HTERT RPE-1 (cell line): ENCODE data around the gene CCL15.
"Not testable (repeated sequence)": the region's sequence is repeated elsewhere in the genome, so short reads cannot be mapped to it uniquely, and the experiment has no call there.

Experiments used
- in situ Hi-C: fragments of 300-500 bp; cut with MboI; formaldehyde crosslinking; loops from 4 replicates; pipeline ENCODE4 v1.14.3; 2020; ENCODE audit warnings: low sequenced_read_pairs

Gene CCL15

GRCh38 chr17:35995346-35995745 is 6.0 kb downstream of the CCL15 start:
- in situ Hi-C loops, result not testable (repeated sequence)

GRCh38 chr17:35991075-35991474 is 10.3 kb downstream of the CCL15 start:
- in situ Hi-C loops, result no loop called here

GRCh38 chr17:35988164-35988563 is 13.2 kb downstream of the CCL15 start:
- in situ Hi-C loops, result no loop called here

GRCh38 chr17:35986643-35987042 is 14.7 kb downstream of the CCL15 start, which contains the start of gene CCL14:
Gene CCL14, minus strand, starts transcription at chr17:35986729. Its CDS starts 80 bp downstream, at chr17:35986649.
- in situ Hi-C loops, result no loop called here

GRCh38 chr17:35984140-35984539 is 17.2 kb downstream of the CCL15 start:
- in situ Hi-C loops, result no loop called here

- in situ Hi-C loops, result no loop called here
These were observed 18.8 kb downstream of the CCL15 start for GRCh38 chr17:35982409-35983191.

- in situ Hi-C loops, result no loop called here
These were observed 19.4 kb downstream of the CCL15 start for GRCh38 chr17:35981908-35982330.

GRCh38 chr17:35981246-35981645 is 20.1 kb downstream of the CCL15 start, which contains the start of gene CCL16:
Gene CCL16, minus strand, starts transcription at chr17:35981497. Its CDS starts 77 bp downstream, at chr17:35981420.
- in situ Hi-C loops, result no loop called here

- in situ Hi-C loops, result no loop called here
These were observed 23.0 kb downstream of the CCL15 start for GRCh38 chr17:35978346-35978745.

GRCh38 chr17:35977509-35977908 is 23.8 kb downstream of the CCL15 start:
- in situ Hi-C loops, result no loop called here

GRCh38 chr17:35973333-35974260 is 27.8 kb downstream of the CCL15 start:
- in situ Hi-C loops, result no loop called here

GRCh38 chr17:35972945-35973332 is 28.4 kb downstream of the CCL15 start:
- in situ Hi-C loops, result no loop called here

GRCh38 chr17:35972535-35972934 is 28.8 kb downstream of the CCL15 start:
- in situ Hi-C loops, result no loop called here

- in situ Hi-C loops, result no loop called here
These were observed 29.3 kb downstream of the CCL15 start for GRCh38 chr17:35972066-35972465.

GRCh38 chr17:35969558-35970380 is 31.6 kb downstream of the CCL15 start:
- in situ Hi-C loops, result no loop called here

- in situ Hi-C loops, result no loop called here
These were observed 32.8 kb downstream of the CCL15 start for GRCh38 chr17:35968520-35969054.

GRCh38 chr17:35965272-35965671 is 36.1 kb downstream of the CCL15 start:
- in situ Hi-C loops, result no loop called here

GRCh38 chr17:35963663-35964062 is 37.7 kb downstream of the CCL15 start:
- in situ Hi-C loops, result no loop called here

GRCh38 chr17:35953720-35954119 is 47.6 kb downstream of the CCL15 start:
- in situ Hi-C loops, result no loop called here

- in situ Hi-C loops, result no loop called here
These were observed 52.0 kb downstream of the CCL15 start for GRCh38 chr17:35949401-35949800.
